ENCODE results near the gene PAGE1. TPM values are rescaled to one million over a fixed set of nuclear protein-coding genes. Genes with fewer than 3 reads are reported as not detected.

Gene PAGE1
- total RNA-seq, 2 experiments from 2014 or later, result not detected

DNA sequence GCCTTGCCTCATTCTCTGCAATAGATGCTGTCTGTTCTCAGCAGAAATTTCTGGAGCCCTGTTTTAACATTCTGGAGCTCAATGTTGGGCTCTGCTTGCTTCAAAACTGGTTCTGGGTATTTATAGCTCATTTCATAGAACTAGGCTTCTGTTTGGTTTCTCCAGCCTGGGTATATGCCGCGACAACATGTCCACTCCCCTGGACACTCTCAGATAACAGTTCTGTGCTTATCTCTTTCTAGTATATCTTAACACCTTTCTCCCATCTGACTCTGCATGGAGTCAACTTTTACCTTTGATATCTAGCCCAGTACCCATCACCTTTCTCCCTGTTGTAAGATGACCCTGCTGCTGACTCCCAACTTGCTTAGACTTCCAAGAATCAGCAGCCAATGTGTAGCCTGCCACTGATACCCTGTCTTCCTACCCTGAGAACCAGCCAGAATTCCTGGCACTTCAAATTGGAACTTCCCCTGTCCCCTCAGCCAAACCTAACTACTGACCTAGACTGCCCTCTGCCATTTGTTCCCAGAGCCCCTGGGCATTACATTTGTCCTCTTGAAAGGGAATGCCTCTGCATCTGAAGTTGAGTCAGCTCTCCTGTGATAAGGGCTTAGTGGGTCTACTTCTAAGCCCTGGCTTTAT, 20.6 kb downstream of the PAGE1 start:
- H3K4me3 Mint-ChIP-seq, result no peak overlapping the region
- H3K4me1 Mint-ChIP-seq, result no peaks in the 10 kb centered on the region
- POLR2A ChIA-PET, result no interaction called here
- H3K36me3 Mint-ChIP-seq (ENCODE audit: low read depth), result no peaks in the 10 kb centered on the region
- CTCF ChIA-PET, result no interaction called here
- H3K9me3 Mint-ChIP-seq, result no peaks in the 10 kb centered on the region
- DNase-seq, result no peak
- H3K27ac Mint-ChIP-seq, result no peak overlapping the region
- peaks cover 2% of the 10 kb centered on the region for H3K27me3 Mint-ChIP-seq

DNA sequence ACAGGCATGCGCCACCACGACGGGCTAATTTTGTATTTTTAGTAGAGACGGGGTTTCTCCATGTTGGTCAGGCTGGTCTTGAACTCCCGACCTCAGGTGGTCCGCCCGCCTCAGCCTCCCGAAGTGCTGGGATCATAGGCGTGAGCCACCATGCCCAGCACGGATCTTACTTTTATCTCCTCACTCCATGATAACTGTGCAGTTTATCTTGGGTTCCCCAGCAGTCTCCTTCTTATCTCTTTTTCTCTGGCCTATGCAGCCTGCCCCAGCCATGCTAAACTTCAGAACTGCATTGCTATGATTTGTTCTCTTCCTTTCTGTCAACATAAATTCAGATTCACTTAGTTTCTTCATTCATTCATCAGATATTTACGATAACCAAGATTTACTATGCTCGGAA, 22.4 kb downstream of the PAGE1 start:
- ChIA-PET POLR2A (no interaction called here), CTCF (no interaction called here)
- Mint-ChIP-seq H3K36me3 (ENCODE audit: low read depth) (no peaks in the 10 kb centered on the region), H3K4me3 (no peak overlapping the region), H3K4me1 (no peaks in the 10 kb centered on the region), H3K27me3 (peaks cover 2% of the 10 kb centered on the region), H3K9me3 (no peaks in the 10 kb centered on the region), H3K27ac (no peak overlapping the region)
- DNase-seq, result no peak

DNA sequence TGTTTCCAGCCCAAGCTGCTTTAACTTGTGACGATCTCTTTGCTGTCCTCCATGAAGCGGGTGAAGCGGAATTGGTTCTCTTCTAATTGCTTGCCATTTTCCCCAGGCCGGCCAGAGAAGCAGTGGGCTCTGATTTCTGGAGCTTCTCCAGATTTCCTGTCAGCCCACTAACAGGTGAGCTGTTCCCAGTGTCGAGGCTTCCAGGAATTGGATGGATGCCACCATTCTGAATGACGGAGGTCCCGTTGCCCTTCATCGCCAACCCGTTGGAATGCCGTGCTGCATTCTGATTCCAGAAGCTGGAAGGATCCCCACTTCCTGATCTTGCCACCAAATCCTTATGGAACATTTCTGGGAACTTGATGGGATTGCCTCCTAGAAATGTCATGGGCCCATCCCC, 31.0 kb downstream of the PAGE1 start:
- no peaks in the 10 kb centered on the region for H3K27me3 Mint-ChIP-seq
- no peaks in the 10 kb centered on the region for H3K9me3 Mint-ChIP-seq
- H3K4me3 Mint-ChIP-seq, result no peak overlapping the region
- ChIA-PET POLR2A (no interaction called here), CTCF (no interaction called here)
- H3K4me1 Mint-ChIP-seq, result no peaks in the 10 kb centered on the region
- DNase-seq, result no peak
- H3K27ac Mint-ChIP-seq, result no peak overlapping the region
- no peaks in the 10 kb centered on the region for H3K36me3 Mint-ChIP-seq (ENCODE audit: low read depth)

DNA sequence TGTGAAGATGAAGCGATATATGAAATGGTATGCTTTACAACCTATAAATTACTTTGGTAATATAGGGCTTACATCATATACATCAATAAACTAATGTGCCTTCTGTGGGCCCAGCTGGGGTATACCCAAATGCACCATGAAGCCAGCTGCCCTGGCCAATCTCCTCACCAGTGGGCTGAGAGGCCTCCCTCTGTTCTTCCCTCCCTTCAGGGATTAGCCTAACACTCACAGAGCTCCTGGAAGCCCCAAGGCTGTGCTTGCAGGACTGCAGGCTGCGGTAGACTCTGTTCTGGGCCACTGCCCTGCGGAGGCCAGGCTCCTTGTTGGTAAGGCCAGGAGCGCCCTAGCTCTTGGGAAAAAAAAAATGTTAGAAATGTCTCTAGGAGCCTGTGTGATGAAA, 33.9 kb downstream of the PAGE1 start:
- no peaks in the 10 kb centered on the region for H3K4me1 Mint-ChIP-seq
- CTCF ChIA-PET, result interaction anchor here (0.8 kb wide), 1 partner anchor 87 kb away, joined by 3 read pairs; no protein-coding TSS in a partner anchor
- H3K27me3 Mint-ChIP-seq, result no peaks in the 10 kb centered on the region
- POLR2A ChIA-PET, result no interaction called here
- H3K36me3 Mint-ChIP-seq (ENCODE audit: low read depth), result no peaks in the 10 kb centered on the region
- no peaks in the 10 kb centered on the region for H3K9me3 Mint-ChIP-seq
- no peak for DNase-seq
- no peak overlapping the region for H3K4me3 Mint-ChIP-seq
- H3K27ac Mint-ChIP-seq, result no peak overlapping the region

DNA sequence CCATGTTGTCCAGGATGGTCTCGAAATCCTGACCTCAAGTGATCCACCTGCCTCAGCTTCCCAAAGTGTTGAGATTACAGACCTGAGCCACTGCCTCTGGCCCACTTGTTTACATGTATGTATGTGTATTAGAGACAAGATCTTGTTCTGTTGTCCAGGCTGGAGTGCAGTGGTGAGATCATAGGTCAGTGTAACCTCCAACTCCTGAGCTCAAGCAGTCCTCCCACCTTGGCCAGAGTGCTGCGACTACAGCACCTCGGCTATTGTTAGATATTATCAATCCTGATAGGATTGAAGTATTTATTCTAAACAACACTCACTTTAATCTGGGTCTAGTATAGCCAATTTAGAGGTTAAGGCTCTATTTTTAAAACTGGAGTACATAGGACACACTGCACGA, 36.0 kb downstream of the PAGE1 start:
- Mint-ChIP-seq H3K36me3 (ENCODE audit: low read depth) (no peaks in the 10 kb centered on the region), H3K27ac (no peak overlapping the region), H3K4me1 (no peaks in the 10 kb centered on the region), H3K9me3 (no peaks in the 10 kb centered on the region), H3K27me3 (peaks cover 6% of the 10 kb centered on the region), H3K4me3 (no peak overlapping the region)
- ChIA-PET CTCF (no interaction called here), POLR2A (no interaction called here)
- DNase-seq, result no peak

DNA sequence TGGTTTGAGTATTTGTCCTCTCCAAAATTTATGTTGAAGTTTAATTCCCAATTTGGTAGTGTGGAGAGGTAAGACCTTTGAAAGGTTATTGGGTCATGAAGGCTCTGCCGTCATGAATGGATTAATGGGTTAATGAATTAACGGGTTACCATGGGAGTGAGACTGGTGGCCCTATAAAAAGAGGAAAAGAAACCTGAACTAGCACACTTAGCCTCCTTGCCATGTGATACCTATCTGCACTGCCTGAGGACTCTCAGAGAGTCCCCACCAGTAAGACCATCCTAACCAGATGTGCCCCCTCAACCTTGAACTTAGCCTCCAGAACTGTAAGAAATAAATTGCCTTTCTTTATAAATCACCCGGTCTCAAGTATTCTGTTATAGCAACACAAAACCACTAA, 39.3 kb downstream of the PAGE1 start:
- H3K9me3 Mint-ChIP-seq, result no peaks in the 10 kb centered on the region
- CTCF ChIA-PET, result no interaction called here
- no peaks in the 10 kb centered on the region for H3K4me1 Mint-ChIP-seq
- POLR2A ChIA-PET, result no interaction called here
- peaks cover 6% of the 10 kb centered on the region for H3K27me3 Mint-ChIP-seq
- no peak overlapping the region for H3K4me3 Mint-ChIP-seq
- H3K27ac Mint-ChIP-seq, result no peak overlapping the region
- no peak for DNase-seq
- H3K36me3 Mint-ChIP-seq (ENCODE audit: low read depth), result no peaks in the 10 kb centered on the region

DNA sequence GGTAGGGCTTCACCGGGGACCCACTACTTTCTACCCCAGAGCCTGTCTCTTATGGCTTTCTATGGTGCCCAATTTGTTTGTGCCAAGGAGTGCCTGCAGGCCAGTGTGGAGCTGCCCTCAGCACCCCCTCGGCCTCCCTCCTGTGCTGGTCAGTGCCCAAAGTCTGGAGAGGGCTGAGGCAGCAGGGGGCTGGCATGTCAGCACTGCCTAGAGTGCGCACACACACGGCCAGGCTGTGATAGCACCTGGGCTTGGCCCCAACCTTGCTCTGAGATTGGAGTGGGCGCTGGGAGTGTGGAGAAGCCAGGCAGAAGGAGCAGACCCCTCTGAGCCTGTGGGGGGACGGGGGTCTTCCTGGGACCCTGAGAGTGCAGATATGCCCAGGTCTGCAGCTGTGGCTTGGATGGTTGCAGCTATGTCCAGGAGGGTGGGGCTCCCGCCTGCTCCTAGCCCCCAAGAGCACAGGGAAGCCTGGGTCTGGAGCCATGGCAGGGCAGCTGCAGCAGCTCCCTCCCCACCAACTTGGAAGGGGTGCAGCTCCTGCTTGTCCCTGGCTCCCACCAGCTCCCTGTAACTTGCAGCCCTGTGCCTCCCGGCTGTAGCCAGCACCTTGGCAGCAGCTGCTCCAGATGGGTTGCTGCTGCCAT, 50.7 kb downstream of the PAGE1 start:
- ChIA-PET CTCF (no interaction called here), POLR2A (no interaction called here)
- H3K9me3 Mint-ChIP-seq, result no peaks in the 10 kb centered on the region
- DNase-seq, result no peak
- H3K36me3 Mint-ChIP-seq (ENCODE audit: low read depth), result no peaks in the 10 kb centered on the region
- H3K27me3 Mint-ChIP-seq, result no peaks in the 10 kb centered on the region
- H3K4me3 Mint-ChIP-seq, result no peak overlapping the region
- H3K27ac Mint-ChIP-seq, result no peak overlapping the region
- H3K4me1 Mint-ChIP-seq, result no peaks in the 10 kb centered on the region

Other genes with a start within 250 kb of the PAGE1 start
- not detected for gene GAGE12C, start 163.8 kb downstream of the PAGE1 start, total RNA-seq
- gene GAGE12D, start 154.3 kb downstream of the PAGE1 start, total RNA-seq, result not detected
- gene GAGE12E, start 144.7 kb downstream of the PAGE1 start, total RNA-seq, result not detected
- gene GAGE12F, start 135.1 kb downstream of the PAGE1 start, total RNA-seq, result not detected
- gene GAGE12G, start 125.6 kb downstream of the PAGE1 start, total RNA-seq, result not detected
- not detected for gene GAGE12H, start 116.0 kb downstream of the PAGE1 start, total RNA-seq
- gene GAGE2A, start 106.5 kb downstream of the PAGE1 start, total RNA-seq, result not detected
- gene GAGE1, start 97.0 kb downstream of the PAGE1 start, total RNA-seq, result not detected
- not detected for gene PAGE4, start 133.3 kb upstream of the PAGE1 start, total RNA-seq
- gene USP27X, start 183.5 kb upstream of the PAGE1 start, total RNA-seq, result 1 to 10 TPM; 2.1 to 2.4 TPM
- gene CLCN5, start 226.6 kb upstream of the PAGE1 start, total RNA-seq, result 1 to 10 TPM; 3.0 TPM